GM19328 (cell line): Measurements from ENCODE around the gene EMSY.

Experiments used
- ATAC-seq: cut with Tn5 transposase; IDR thresholded peaks from one replicate; pipeline ENCODE4 v1.9.1; 2021; ENCODE audit warnings: mild to moderate bottlenecking, moderate library complexity; ENCODE audit not compliant: unreplicated experiment

EMSY gene

GRCh38 chr11:76515494-76515893 lies 70.7 kb downstream of the EMSY start:
- no peak for ATAC-seq

- no peak for ATAC-seq
Measured at GRCh38 chr11:76523147-76523546, 78.3 kb downstream of the EMSY start.

GRCh38 chr11:76523786-76524436 lies 79.1 kb downstream of the EMSY start:
- no peak for ATAC-seq

- no peak for ATAC-seq
Measured at GRCh38 chr11:76524461-76524860, 79.6 kb downstream of the EMSY start.

- ATAC-seq = no peak
Measured at GRCh38 chr11:76524919-76525318, 80.1 kb downstream of the EMSY start.

- no peak for ATAC-seq
Measured at GRCh38 chr11:76526878-76527277, 82.1 kb downstream of the EMSY start.

GRCh38 chr11:76542436-76542835 lies 97.6 kb downstream of the EMSY start:
- no peak for ATAC-seq

- no peak for ATAC-seq
Measured at GRCh38 chr11:76543006-76543703, 98.3 kb downstream of the EMSY start.

- ATAC-seq = no peak
Measured at GRCh38 chr11:76550781-76551180, 106.0 kb downstream of the EMSY start.

GRCh38 chr11:76551400-76551799 lies 106.6 kb downstream of the EMSY start:
- no peak for ATAC-seq

- no peak for ATAC-seq
Measured at GRCh38 chr11:76552987-76553386, 108.2 kb downstream of the EMSY start.

GRCh38 chr11:76553554-76554476 lies 109.0 kb downstream of the EMSY start:
- ATAC-seq = no peak

- no peak for ATAC-seq
Measured at GRCh38 chr11:76554767-76555166, 109.9 kb downstream of the EMSY start.

- ATAC-seq = no peak
Measured at GRCh38 chr11:76557466-76557865, 112.6 kb downstream of the EMSY start.

GRCh38 chr11:76558473-76558872 lies 113.7 kb downstream of the EMSY start:
- no peak for ATAC-seq

GRCh38 chr11:76558891-76559290 lies 114.1 kb downstream of the EMSY start:
- no peak for ATAC-seq

- no peak for ATAC-seq
Measured at GRCh38 chr11:76559346-76559745, 114.5 kb downstream of the EMSY start.

- ATAC-seq = no peak
Measured at GRCh38 chr11:76560219-76560618, 115.4 kb downstream of the EMSY start.

- ATAC-seq = no peak
Measured at GRCh38 chr11:76561245-76561644, 116.4 kb downstream of the EMSY start.

GRCh38 chr11:76562541-76562940 lies 117.7 kb downstream of the EMSY start:
- no peak for ATAC-seq

GRCh38 chr11:76564364-76564763 lies 119.5 kb downstream of the EMSY start:
- ATAC-seq = no peak

- no peak for ATAC-seq
Measured at GRCh38 chr11:76566811-76567210, 122.0 kb downstream of the EMSY start.
